Effector memory CD8-positive, alpha-beta T cell (primary cell): Measurements from ENCODE around the gene UBE2B.
"Not testable (repeated sequence)": the region's sequence is repeated elsewhere in the genome, so short reads cannot be mapped to it uniquely, and the experiment has no call there.

ENCODE experiments used
- ATAC-seq: fragments of 150-1000 bp; cut with Tn5 transposase; replicated peaks from 2 replicates; pipeline ENCODE4 v1.10.0; 2021; ENCODE audit warnings: mild to moderate bottlenecking, moderate library complexity
- DNase-seq, 3 experiments: peaks; one replicate each; pipeline ENCODE4 v3.0.0; 2021
- H3K27ac Mint-ChIP-seq, 2 donors: one replicate each; pipeline ENCODE4 v1.8.0; 2022; ENCODE audit warnings: mild to moderate bottlenecking in 2 of 2, mixed read lengths in 2 of 2, moderate library complexity in 2 of 2
- H3K27me3 Mint-ChIP-seq, 2 donors: one replicate each; pipeline ENCODE4 v1.8.0; 2022; ENCODE audit warnings: mixed read lengths in 2 of 2
- H3K36me3 Mint-ChIP-seq: one replicate; pipeline ENCODE4 v1.8.0; 2022; ENCODE audit warnings: mild to moderate bottlenecking, moderate library complexity, mixed read lengths; ENCODE audit not compliant: insufficient read depth
- H3K4me1 Mint-ChIP-seq, 2 donors: one replicate each; pipeline ENCODE4 v1.8.0; 2022; ENCODE audit warnings: low read depth in 2 of 2, mixed read lengths in 2 of 2
- H3K4me3 Mint-ChIP-seq, 2 donors: one replicate each; pipeline ENCODE4 v1.8.0; 2022; ENCODE audit warnings: mild to moderate bottlenecking in 2 of 2, mixed read lengths in 2 of 2, moderate library complexity in 2 of 2
- H3K9me3 Mint-ChIP-seq, 2 donors: one replicate each; pipeline ENCODE4 v1.8.0; 2022; ENCODE audit warnings: mixed read lengths in 2 of 2
- total RNA-seq, 9 experiments: gene quantifications; one replicate each; lab custom pipeline; 2026; lab: John Stamatoyannopoulos, UW

Gene UBE2B
- total RNA-seq: 30.7 to 53.3 (median 44.2) reads per million in 9 experiments

GRCh38 chr5:134370871-134371833 lies at the start of gene UBE2B:
Gene UBE2B, plus strand, starts transcription at chr5:134371569. Its CDS starts 27 bp downstream, at chr5:134371596.
- peak within 1 kb of the TSS; percentile 97 to 99 for H3K27ac Mint-ChIP-seq
- H3K36me3 Mint-ChIP-seq: peaks cover 58% of the 10 kb centered on the region
- H3K27me3 Mint-ChIP-seq: no peaks in the 10 kb centered on the region
- DNase-seq: peak; percentile 96 to 98 (median 97)
- no peaks in the 10 kb centered on the region for H3K9me3 Mint-ChIP-seq
- peaks cover 37 to 44% of the 10 kb centered on the region in 2 donors for H3K4me1 Mint-ChIP-seq
- peak within 1 kb of the TSS; percentile 98 for H3K4me3 Mint-ChIP-seq
- ATAC-seq: peak; percentile 75

- H3K4me1 Mint-ChIP-seq: no peaks in the 10 kb centered on the region
- no peak for DNase-seq
- H3K4me3 Mint-ChIP-seq: no peak overlapping the region
- H3K36me3 Mint-ChIP-seq: no peaks in the 10 kb centered on the region
- H3K27me3 Mint-ChIP-seq: no peaks in the 10 kb centered on the region
- H3K9me3 Mint-ChIP-seq: peaks cover 5 to 12% of the 10 kb centered on the region in 2 donors
- ATAC-seq: no peak
- H3K27ac Mint-ChIP-seq: no peak overlapping the region
These were observed 44.0 kb upstream of the UBE2B start for GRCh38 chr5:134327327-134327726.

GRCh38 chr5:134328619-134329018 lies 42.8 kb upstream of the UBE2B start:
- H3K27me3 Mint-ChIP-seq: no peaks in the 10 kb centered on the region
- H3K4me1 Mint-ChIP-seq: no peaks in the 10 kb centered on the region
- no peak overlapping the region for H3K27ac Mint-ChIP-seq
- H3K36me3 Mint-ChIP-seq: no peaks in the 10 kb centered on the region
- DNase-seq (no peak), ATAC-seq (no peak)
- no peak overlapping the region for H3K4me3 Mint-ChIP-seq
- peaks cover 5 to 12% of the 10 kb centered on the region in 2 donors for H3K9me3 Mint-ChIP-seq

GRCh38 chr5:134336833-134337232 lies 34.5 kb upstream of the UBE2B start:
- H3K4me3 Mint-ChIP-seq, H3K27me3 Mint-ChIP-seq, H3K36me3 Mint-ChIP-seq, H3K9me3 Mint-ChIP-seq, H3K27ac Mint-ChIP-seq, H3K4me1 Mint-ChIP-seq, DNase-seq, ATAC-seq: not testable (repeated sequence)

GRCh38 chr5:134343500-134343899 lies 27.9 kb upstream of the UBE2B start:
- not testable (repeated sequence) for H3K9me3 Mint-ChIP-seq, DNase-seq, H3K27me3 Mint-ChIP-seq, H3K4me1 Mint-ChIP-seq, H3K4me3 Mint-ChIP-seq, ATAC-seq, H3K36me3 Mint-ChIP-seq
- H3K27ac Mint-ChIP-seq: peak overlapping the region in 1 of 2 donors; percentile 30

- H3K4me1 Mint-ChIP-seq, DNase-seq, H3K9me3 Mint-ChIP-seq, ATAC-seq, H3K4me3 Mint-ChIP-seq, H3K36me3 Mint-ChIP-seq, H3K27me3 Mint-ChIP-seq: not testable (repeated sequence)
- peak overlapping the region in 1 of 2 donors; percentile 69 for H3K27ac Mint-ChIP-seq
These were observed 25.9 kb upstream of the UBE2B start for GRCh38 chr5:134345476-134345875.

GRCh38 chr5:134345996-134346395 lies 25.4 kb upstream of the UBE2B start:
- Mint-ChIP-seq H3K9me3 (no peaks in the 10 kb centered on the region), H3K4me3 (no peak overlapping the region), H3K36me3 (no peaks in the 10 kb centered on the region), H3K27me3 (no peaks in the 10 kb centered on the region), H3K4me1 (no peaks in the 10 kb centered on the region), H3K27ac (no peak overlapping the region)
- ATAC-seq (no peak), DNase-seq (no peak)

- Mint-ChIP-seq H3K4me1 (no peaks in the 10 kb centered on the region), H3K27ac (no peak overlapping the region), H3K36me3 (no peaks in the 10 kb centered on the region), H3K9me3 (no peaks in the 10 kb centered on the region), H3K27me3 (no peaks in the 10 kb centered on the region), H3K4me3 (no peak overlapping the region)
- no peak for ATAC-seq
- no peak for DNase-seq
These were observed 21.9 kb upstream of the UBE2B start for GRCh38 chr5:134349463-134349862.

GRCh38 chr5:134355681-134356080 lies 15.7 kb upstream of the UBE2B start:
- no peak overlapping the region for H3K27ac Mint-ChIP-seq
- DNase-seq: no peak
- H3K4me1 Mint-ChIP-seq: no peaks in the 10 kb centered on the region
- ATAC-seq: no peak
- no peak overlapping the region for H3K4me3 Mint-ChIP-seq
- no peaks in the 10 kb centered on the region for H3K27me3 Mint-ChIP-seq
- no peaks in the 10 kb centered on the region for H3K9me3 Mint-ChIP-seq
- no peaks in the 10 kb centered on the region for H3K36me3 Mint-ChIP-seq

- no peaks in the 10 kb centered on the region for H3K27me3 Mint-ChIP-seq
- ATAC-seq (no peak), DNase-seq (no peak)
- H3K9me3 Mint-ChIP-seq: no peaks in the 10 kb centered on the region
- H3K4me1 Mint-ChIP-seq: peaks cover 17% of the 10 kb centered on the region in 2 donors
- H3K36me3 Mint-ChIP-seq: peaks cover 19% of the 10 kb centered on the region
- H3K4me3 Mint-ChIP-seq: no peak overlapping the region
- H3K27ac Mint-ChIP-seq: peak overlapping the region in 1 of 2 donors; percentile 97
These were observed 5.8 kb upstream of the UBE2B start for GRCh38 chr5:134365604-134366003.

- H3K27me3 Mint-ChIP-seq: no peaks in the 10 kb centered on the region
- peak overlapping the region; percentile 97 to 99 for H3K27ac Mint-ChIP-seq
- peaks cover 41% of the 10 kb centered on the region in 2 donors for H3K4me1 Mint-ChIP-seq
- H3K4me3 Mint-ChIP-seq: peak overlapping the region; percentile 98
- peaks cover 51% of the 10 kb centered on the region for H3K36me3 Mint-ChIP-seq
- no peak for DNase-seq
- peak; percentile 5 for ATAC-seq
- no peaks in the 10 kb centered on the region for H3K9me3 Mint-ChIP-seq
These were observed 978 bp upstream of the UBE2B start for GRCh38 chr5:134370311-134370870.

- ATAC-seq: no peak
- Mint-ChIP-seq H3K4me3 (peak overlapping the region; percentile 98), H3K9me3 (no peaks in the 10 kb centered on the region), H3K4me1 (peaks cover 33 to 42% of the 10 kb centered on the region in 2 donors), H3K36me3 (peaks cover 57% of the 10 kb centered on the region), H3K27ac (peak overlapping the region; percentile 97 to 99), H3K27me3 (no peaks in the 10 kb centered on the region)
- DNase-seq: peak in 2 of 3 experiments; percentile 21 to 29
These were observed 518 bp downstream of the UBE2B start for GRCh38 chr5:134371834-134372340.

- not testable (repeated sequence) for DNase-seq, H3K27me3 Mint-ChIP-seq, ATAC-seq, H3K9me3 Mint-ChIP-seq, H3K27ac Mint-ChIP-seq
- Mint-ChIP-seq H3K4me3 (peak overlapping the region; percentile 98), H3K4me1 (peaks cover 32 to 35% of the 10 kb centered on the region in 2 donors), H3K36me3 (peaks cover 58% of the 10 kb centered on the region)
These were observed 2.3 kb downstream of the UBE2B start for GRCh38 chr5:134373633-134374032.
